Mammary epithelial cell (primary cell): ENCODE measurements around the gene KLK14.
A peak's percentile ranks its signal among the peaks of the same experiment; 100 is the strongest.

ENCODE experiments used
- CTCF ChIP-seq, 2 donors: IDR thresholded peaks in 1 of 2; conservative IDR thresholded peaks in 1 of 2; 2 replicates each; pipeline ENCODE4 v1.5.1; 2011 to 2012; ENCODE audit warnings: inconsistent platforms in 2 of 2, low read length in 2 of 2, mild to moderate bottlenecking in 2 of 2, control low read depth in 1 of 2, low read depth in 1 of 2; ENCODE audit not compliant: insufficient read depth in 1 of 2; ENCODE audit errors: extremely low read depth in 1 of 2
- EZH2 ChIP-seq: IDR thresholded peaks from 2 replicates; pipeline ENCODE4 v1.6.1; 2012; ENCODE audit warnings: low read length, inconsistent platforms, borderline replicate concordance

- peak; percentile 67 to 75 for TF ChIP-seq CTCF (conservative IDR thresholded peaks at IDR 0.05 in 1 of 2, IDR thresholded peaks at IDR 0.05 in 1 of 2; ENCODE audit: extremely low read depth in 1 of 2, insufficient read depth in 1 of 2, low read depth in 1 of 2, low read length in 2 of 2)
- TF ChIP-seq EZH2: no peak
Observed at GRCh38 chr19:51097166-51097738, 14.6 kb upstream of the KLK14 start.
